Measurements from ENCODE around the gene ARHGAP22. TPM values are rescaled to one million over a fixed set of nuclear protein-coding genes. Genes with fewer than 3 reads are reported as not detected.

ARHGAP22 gene
- total RNA-seq, 2 experiments from 2014 or later: 0.19 to 0.46 TPM

GRCh38 chr10:48468866-48469511 lies 135.9 kb downstream of the ARHGAP22 start:
- Histone ChIP-seq H4K20me1 (ENCODE audit: insufficient read depth, low read length) (no peaks in the 10 kb centered on the region), H3K4me2 (ENCODE audit: low read length) (no peak overlapping the region), H3K27ac (ENCODE audit: low read depth, low read length, poor library complexity, severe bottlenecking) (no peak overlapping the region), H3K9me3 (ENCODE audit: low read length) (no peaks in the 10 kb centered on the region), H3K4me3 (ENCODE audit: low read depth, low read length, poor library complexity, severe bottlenecking) (no peak overlapping the region), H3K79me2 (ENCODE audit: insufficient read depth, low read depth, low read length) (no peaks in the 10 kb centered on the region), H3K4me1 (ENCODE audit: insufficient read depth, low read length, poor library complexity, severe bottlenecking) (no peaks in the 10 kb centered on the region), H3K36me3 (ENCODE audit: insufficient read depth, low read length) (no peaks in the 10 kb centered on the region), H3K9me2 (ENCODE audit: insufficient read depth, low read length) (no peaks in the 10 kb centered on the region), H2AFZ (ENCODE audit: low read length) (no peak overlapping the region)
- CTCF ChIA-PET (ENCODE audit: unreplicated experiment): no interaction called here
- no TSS peak for BruUV-seq (replicated peaks)
- DNase-seq (ENCODE audit: low spot score): no peak
- no peak for TF ChIP-seq EZH2phosphoT487 (IDR thresholded peaks at IDR 0.05; ENCODE audit: borderline replicate concordance, low read depth, low read length)
- no peak for TF ChIP-seq CTCF (conservative IDR thresholded peaks at IDR 0.05; ENCODE audit: low read length)
- POLR2A ChIA-PET: interaction anchor here (1.0 kb wide), 1 partner anchor 24 kb away, joined by 3 read pairs; no protein-coding TSS in a partner anchor
- intact Hi-C loops (cut with micrococcal nuclease; ENCODE audit: unreplicated experiment): no loop called here

- ChIA-PET CTCF (ENCODE audit: unreplicated experiment) (no interaction called here), POLR2A (interaction anchor here (0.7 to 1.0 kb wide), 2 partner anchors 25 to 53 kb away, joined by 3 read pairs; no protein-coding TSS in a partner anchor)
- Histone ChIP-seq H3K27ac (ENCODE audit: low read depth, low read length, poor library complexity, severe bottlenecking) (no peak overlapping the region), H3K4me1 (ENCODE audit: insufficient read depth, low read length, poor library complexity, severe bottlenecking) (no peaks in the 10 kb centered on the region), H2AFZ (ENCODE audit: low read length) (no peak overlapping the region), H3K9me3 (ENCODE audit: low read length) (no peaks in the 10 kb centered on the region), H3K4me2 (ENCODE audit: low read length) (no peak overlapping the region), H4K20me1 (ENCODE audit: insufficient read depth, low read length) (no peaks in the 10 kb centered on the region), H3K4me3 (ENCODE audit: low read depth, low read length, poor library complexity, severe bottlenecking) (no peak overlapping the region), H3K9me2 (ENCODE audit: insufficient read depth, low read length) (no peaks in the 10 kb centered on the region), H3K36me3 (ENCODE audit: insufficient read depth, low read length) (no peaks in the 10 kb centered on the region), H3K79me2 (ENCODE audit: insufficient read depth, low read depth, low read length) (no peaks in the 10 kb centered on the region)
- no peak for DNase-seq (ENCODE audit: low spot score)
- no peak for TF ChIP-seq EZH2phosphoT487 (IDR thresholded peaks at IDR 0.05; ENCODE audit: borderline replicate concordance, low read depth, low read length)
- TF ChIP-seq CTCF (conservative IDR thresholded peaks at IDR 0.05; ENCODE audit: low read length): no peak
- no TSS peak for BruUV-seq (replicated peaks)
- intact Hi-C loops (cut with micrococcal nuclease; ENCODE audit: unreplicated experiment): no loop called here
Measured at GRCh38 chr10:48468130-48468790, 136.6 kb downstream of the ARHGAP22 start.

GRCh38 chr10:48467669-48468068 lies 137.2 kb downstream of the ARHGAP22 start:
- intact Hi-C loops (cut with micrococcal nuclease; ENCODE audit: unreplicated experiment): no loop called here
- Histone ChIP-seq H4K20me1 (ENCODE audit: insufficient read depth, low read length) (no peaks in the 10 kb centered on the region), H2AFZ (ENCODE audit: low read length) (no peak overlapping the region), H3K9me2 (ENCODE audit: insufficient read depth, low read length) (no peaks in the 10 kb centered on the region), H3K36me3 (ENCODE audit: insufficient read depth, low read length) (no peaks in the 10 kb centered on the region), H3K79me2 (ENCODE audit: insufficient read depth, low read depth, low read length) (no peaks in the 10 kb centered on the region), H3K9me3 (ENCODE audit: low read length) (no peaks in the 10 kb centered on the region), H3K4me3 (ENCODE audit: low read depth, low read length, poor library complexity, severe bottlenecking) (no peak overlapping the region), H3K27ac (ENCODE audit: low read depth, low read length, poor library complexity, severe bottlenecking) (no peak overlapping the region), H3K4me2 (ENCODE audit: low read length) (no peak overlapping the region), H3K4me1 (ENCODE audit: insufficient read depth, low read length, poor library complexity, severe bottlenecking) (no peaks in the 10 kb centered on the region)
- no peak for TF ChIP-seq EZH2phosphoT487 (IDR thresholded peaks at IDR 0.05; ENCODE audit: borderline replicate concordance, low read depth, low read length)
- TF ChIP-seq CTCF (conservative IDR thresholded peaks at IDR 0.05; ENCODE audit: low read length): no peak
- CTCF ChIA-PET (ENCODE audit: unreplicated experiment): no interaction called here
- POLR2A ChIA-PET: interaction anchor here (0.7 kb wide), 1 partner anchor 52 kb away, joined by 3 read pairs; no protein-coding TSS in a partner anchor
- BruUV-seq (replicated peaks): no TSS peak
- no peak for DNase-seq (ENCODE audit: low spot score)

Measured in OCI-LY7 (cell line).